GM19025 (cell line): ENCODE data around the gene RIC1.
"Not testable (repeated sequence)": the region's sequence is repeated elsewhere in the genome, so short reads cannot be mapped to it uniquely, and the experiment has no call there.

Experiments used
- ATAC-seq: cut with Tn5 transposase; IDR thresholded peaks from one replicate; pipeline ENCODE4 v1.9.1; 2021; ENCODE audit warnings: mild to moderate bottlenecking, low read depth, moderate library complexity; ENCODE audit not compliant: unreplicated experiment

RIC1 gene

GRCh38 chr9:5622016-5622415 lies 6.9 kb upstream of the RIC1 start:
- ATAC-seq: no peak

- ATAC-seq: no peak
These were observed 4.3 kb upstream of the RIC1 start for GRCh38 chr9:5624655-5625054.

- peak; percentile 29 for ATAC-seq
These were observed 1.9 kb upstream of the RIC1 start for GRCh38 chr9:5626727-5627634.

- ATAC-seq: not testable (repeated sequence)
These were observed 1.2 kb upstream of the RIC1 start for GRCh38 chr9:5627686-5628085.

GRCh38 chr9:5628183-5628529 lies 751 bp upstream of the RIC1 start:
- no peak for ATAC-seq

GRCh38 chr9:5629312-5630080 lies 589 bp downstream of the RIC1 start:
- ATAC-seq: peak; percentile 3

- ATAC-seq: no peak
These were observed 1.2 kb downstream of the RIC1 start for GRCh38 chr9:5630081-5630507.

GRCh38 chr9:5631026-5631425 lies 2.1 kb downstream of the RIC1 start:
- no peak for ATAC-seq

GRCh38 chr9:5632540-5632939 lies 3.6 kb downstream of the RIC1 start:
- no peak for ATAC-seq

GRCh38 chr9:5633243-5633642 lies 4.3 kb downstream of the RIC1 start:
- no peak for ATAC-seq

GRCh38 chr9:5635390-5635789 lies 6.5 kb downstream of the RIC1 start:
- no peak for ATAC-seq

- ATAC-seq: no peak
These were observed 10.9 kb downstream of the RIC1 start for GRCh38 chr9:5639816-5640215.

GRCh38 chr9:5642170-5642569 lies 13.3 kb downstream of the RIC1 start:
- ATAC-seq: no peak

- ATAC-seq: no peak
These were observed 14.2 kb downstream of the RIC1 start for GRCh38 chr9:5643005-5643624.

GRCh38 chr9:5644501-5644900 lies 15.6 kb downstream of the RIC1 start:
- ATAC-seq: no peak

- ATAC-seq: no peak
These were observed 17.2 kb downstream of the RIC1 start for GRCh38 chr9:5646116-5646515.

GRCh38 chr9:5650356-5651105 lies 21.6 kb downstream of the RIC1 start:
- ATAC-seq: no peak

GRCh38 chr9:5651246-5651645 lies 22.3 kb downstream of the RIC1 start:
- no peak for ATAC-seq

- ATAC-seq: no peak
These were observed 23.9 kb downstream of the RIC1 start for GRCh38 chr9:5652821-5653220.

- not testable (repeated sequence) for ATAC-seq
These were observed 33.9 kb downstream of the RIC1 start for GRCh38 chr9:5662804-5663203.

GRCh38 chr9:5665059-5665458 lies 36.2 kb downstream of the RIC1 start:
- ATAC-seq: no peak
